NB4 (cell line): ENCODE measurements around the gene TRPV6.
A peak's percentile ranks its signal among the peaks of the same experiment; 100 is the strongest.

ENCODE experiments used
- DNase-seq: peaks from one replicate; pipeline ENCODE4 v3.0.0; 2010; ENCODE audit warnings: low read depth
- H3K4me3 ChIP-seq: one replicate; pipeline ENCODE4 v1.5.1; 2011; ENCODE audit warnings: mild to moderate bottlenecking, low read depth, low read length, moderate library complexity
- CTCF ChIP-seq: IDR thresholded peaks from one replicate; pipeline ENCODE4 v1.5.1; 2012; ENCODE audit warnings: low read depth, low read length
- MYC ChIP-seq: IDR thresholded peaks from 2 replicates; pipeline ENCODE4 v1.6.1; 2011; ENCODE audit warnings: low read depth, low read length
- POLR2A ChIP-seq: IDR thresholded peaks from 2 replicates; pipeline ENCODE4 v1.6.1; 2011; ENCODE audit warnings: mild to moderate bottlenecking; ENCODE audit not compliant: insufficient read length; ENCODE audit errors: extremely low read depth
- TF ChIP-seq, protein P1 (sequence below): IDR thresholded peaks from 2 replicates; pipeline ENCODE4 v1.6.1; 2011; ENCODE audit warnings: low read depth, low read length

Gene TRPV6

GRCh38 chr7:142855114-142855743 lies 30.3 kb downstream of the TRPV6 start:
- peak overlapping the region; percentile 54 for H3K4me3 ChIP-seq
- TF ChIP-seq, protein P1, sequence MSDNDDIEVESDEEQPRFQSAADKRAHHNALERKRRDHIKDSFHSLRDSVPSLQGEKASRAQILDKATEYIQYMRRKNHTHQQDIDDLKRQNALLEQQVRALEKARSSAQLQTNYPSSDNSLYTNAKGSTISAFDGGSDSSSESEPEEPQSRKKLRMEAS: no peak
- TF ChIP-seq CTCF (no peak), POLR2A (no peak), MYC (no peak)

GRCh38 chr7:142854372-142855113 lies 31.0 kb downstream of the TRPV6 start, which contains the start of gene EPHB6:
TSS of gene EPHB6 (plus strand) at chr7:142855076. CDS start at chr7:142863228, 8,152 bp downstream.
- TF ChIP-seq MYC (no peak), CTCF (no peak), POLR2A (peak; percentile 41)
- TF ChIP-seq, protein P1: no peak
- DNase-seq: peak; percentile 89
- H3K4me3 ChIP-seq: peak within 1 kb of the TSS; percentile 69

More at GRCh38 chr7:142855114-142855743, 30.3 kb downstream of the TRPV6 start:
- peak; percentile 56 for DNase-seq

DNA sequence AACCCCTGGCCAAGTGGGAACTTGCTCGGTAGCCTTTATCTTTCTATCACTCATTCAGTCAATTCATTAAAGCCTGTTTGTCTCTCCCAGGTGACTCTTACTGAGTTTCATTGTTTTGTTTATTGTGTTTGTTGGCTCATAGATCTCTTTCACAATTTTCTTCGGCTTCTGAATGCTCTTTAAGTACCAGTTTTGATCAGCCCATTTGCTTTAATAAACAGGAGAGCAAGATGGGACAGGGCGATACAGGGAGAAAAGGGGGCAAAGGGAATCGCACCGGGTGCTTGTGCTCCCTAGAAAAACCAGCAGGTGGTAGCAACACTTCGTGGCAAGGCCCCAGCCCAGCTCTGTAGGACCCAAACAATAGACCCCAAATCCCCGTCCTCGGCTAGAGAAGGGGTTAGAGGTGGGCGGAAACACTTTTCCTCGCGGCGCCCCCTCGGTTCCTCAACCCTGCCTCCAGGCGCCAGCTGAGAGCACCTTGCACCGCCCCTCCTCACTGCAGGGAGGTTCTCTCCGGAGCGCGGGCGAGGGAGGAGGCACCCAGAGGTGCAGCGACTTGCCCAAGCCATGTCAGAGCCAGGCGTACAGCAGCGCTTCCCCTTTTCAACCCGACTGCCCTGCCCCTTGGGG lies 31.7 kb downstream of the TRPV6 start:
- peak; percentile 95 for DNase-seq
- H3K4me3 ChIP-seq: peak overlapping the region; percentile 69
- TF ChIP-seq CTCF (peak; percentile 92), POLR2A (no peak)
- TF ChIP-seq, protein P1: peak; percentile 12; the same call in 1 of the 2 replicates

DNA sequence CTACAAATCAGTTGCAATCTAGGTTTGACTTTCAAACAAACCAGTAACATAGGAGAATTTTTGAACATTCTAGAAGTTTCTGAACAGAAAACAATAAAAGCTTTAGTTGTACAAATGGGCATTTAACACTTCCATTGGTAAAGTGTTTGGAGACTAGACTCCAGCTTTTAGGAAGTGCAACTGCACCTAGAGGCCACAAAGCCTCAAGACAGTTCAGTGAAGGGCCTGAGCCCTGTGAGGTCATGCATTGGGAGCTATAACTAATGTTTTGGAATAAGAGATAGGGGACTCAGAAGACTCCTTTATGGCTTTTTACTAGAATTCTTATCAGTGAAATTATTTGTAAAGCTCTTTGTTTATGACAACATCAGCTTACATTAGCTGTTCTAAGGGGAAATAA lies 33.6 kb downstream of the TRPV6 start:
- TF ChIP-seq CTCF (no peak), MYC (no peak), POLR2A (no peak)
- TF ChIP-seq, protein P1: no peak
- DNase-seq: no peak
- no peak overlapping the region for H3K4me3 ChIP-seq

DNA sequence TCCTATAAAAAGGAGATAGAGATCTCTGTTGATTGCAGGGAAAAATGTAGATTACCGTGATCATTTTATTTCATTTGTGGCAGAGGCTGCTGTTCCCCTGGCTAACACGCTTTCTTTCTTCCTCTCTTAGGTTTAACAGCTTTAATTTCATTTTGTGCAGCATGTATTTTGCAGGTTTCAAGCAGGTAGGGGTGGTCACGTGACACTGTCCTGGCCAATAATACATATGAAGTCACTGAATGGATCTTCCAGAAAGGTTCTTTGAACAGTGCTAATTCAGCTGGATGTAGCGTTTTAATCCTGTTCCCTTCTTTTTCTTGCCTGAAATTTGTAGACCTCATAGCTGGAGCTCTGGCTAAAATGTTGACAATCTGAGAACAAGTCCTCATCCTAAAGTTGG lies 34.3 kb downstream of the TRPV6 start:
- H3K4me3 ChIP-seq: no peak overlapping the region
- no peak for DNase-seq

More for the DNA sequence above, 34.3 kb downstream of the TRPV6 start:
- TF ChIP-seq CTCF (no peak), MYC (no peak), POLR2A (no peak)
- TF ChIP-seq, protein P1: no peak
